ENCODE data around the gene OPN1MW3. TPM values are rescaled to one million over a fixed set of nuclear protein-coding genes. Genes with fewer than 3 reads are reported as not detected.

OPN1MW3 gene
- total RNA-seq, 1 experiment from 2014 or later, result not detected

GRCh38 chrX:154303476-154303875, 46.1 kb downstream of the OPN1MW3 start:
- no peaks in the 10 kb centered on the region for H3K79me1 ChIP-seq (ENCODE audit: insufficient read depth, low read depth, low read length, poor library complexity, severe bottlenecking)
- H3K27ac ChIP-seq (ENCODE audit: insufficient read length, low read depth, low read length), result no peak overlapping the region
- no peak overlapping the region for H3K23ac ChIP-seq (ENCODE audit: insufficient read length, low read depth, low read length)
- H4K91ac ChIP-seq (ENCODE audit: insufficient read length, low read depth, low read length), result no peak overlapping the region
- no peak overlapping the region for H3K18ac ChIP-seq (ENCODE audit: insufficient read length, low read depth, low read length)
- no peak overlapping the region for H4K8ac ChIP-seq (replicated peaks; ENCODE audit: insufficient read length, low read depth, low read length)
- H3K56ac ChIP-seq (ENCODE audit: insufficient read length, low read depth, low read length), result no peak overlapping the region
- no peaks in the 10 kb centered on the region for H3K79me2 ChIP-seq (ENCODE audit: insufficient read depth, low read length)
- Mint-ChIP-seq H3K4me1 (peaks cover under 1 to 15% of the 10 kb centered on the region in 2 experiments), H3K36me3 (ENCODE audit: insufficient read depth in 1 of 3, low read depth in 3 of 3) (peaks cover 0 to 8% (median 2%) of the 10 kb centered on the region in 3 experiments; a peak in 4 of 7 replicates), H3K9me3 (peaks cover 72 to 79% of the 10 kb centered on the region in 2 experiments), H3K27ac (no peak overlapping the region), H3K4me3 (no peak overlapping the region), H3K27me3 (ENCODE audit: low read depth) (peaks cover 15% of the 10 kb centered on the region)
- no peaks in the 10 kb centered on the region for H3K23me2 ChIP-seq (ENCODE audit: insufficient read length, low read depth, low read length, poor library complexity, severe bottlenecking)
- no peaks in the 10 kb centered on the region for H3K4me1 ChIP-seq (ENCODE audit: insufficient read depth, low read length)
- no peak overlapping the region for H3K14ac ChIP-seq (ENCODE audit: insufficient read depth, low read length)
- no peak overlapping the region for H4K5ac ChIP-seq (ENCODE audit: insufficient read length, low read depth, low read length)
- no peak overlapping the region for H3K4me2 ChIP-seq (ENCODE audit: insufficient read depth, insufficient read length, low read length)
- H2BK12ac ChIP-seq (ENCODE audit: insufficient read length, low read depth, low read length), result no peak overlapping the region
- no peak for DNase-seq
- H4K20me1 ChIP-seq (ENCODE audit: control insufficient read depth, insufficient read depth, insufficient read length), result no peaks in the 10 kb centered on the region
- WGBS (ENCODE audit: extremely low coverage, insufficient read length, low lambda C conversion rate), result no CpG with 5 or more reads among the region's 8 CpGs
- no peak overlapping the region for H2BK120ac ChIP-seq (ENCODE audit: low read depth, low read length, poor library complexity, severe bottlenecking)
- H2AFZ ChIP-seq (ENCODE audit: low read length), result no peak overlapping the region
- no peak overlapping the region for H3T11ph ChIP-seq (ENCODE audit: low read length)
- no peak overlapping the region for H3K4ac ChIP-seq (ENCODE audit: low read depth, low read length)
- H3K27me3 ChIP-seq (ENCODE audit: insufficient read depth, low read length), result no peaks in the 10 kb centered on the region
- H2AK5ac ChIP-seq (ENCODE audit: insufficient read length, low read length), result no peak overlapping the region
- H2BK20ac ChIP-seq (ENCODE audit: low read depth, low read length, poor library complexity, severe bottlenecking), result no peak overlapping the region
- TF ChIP-seq, protein P1, sequence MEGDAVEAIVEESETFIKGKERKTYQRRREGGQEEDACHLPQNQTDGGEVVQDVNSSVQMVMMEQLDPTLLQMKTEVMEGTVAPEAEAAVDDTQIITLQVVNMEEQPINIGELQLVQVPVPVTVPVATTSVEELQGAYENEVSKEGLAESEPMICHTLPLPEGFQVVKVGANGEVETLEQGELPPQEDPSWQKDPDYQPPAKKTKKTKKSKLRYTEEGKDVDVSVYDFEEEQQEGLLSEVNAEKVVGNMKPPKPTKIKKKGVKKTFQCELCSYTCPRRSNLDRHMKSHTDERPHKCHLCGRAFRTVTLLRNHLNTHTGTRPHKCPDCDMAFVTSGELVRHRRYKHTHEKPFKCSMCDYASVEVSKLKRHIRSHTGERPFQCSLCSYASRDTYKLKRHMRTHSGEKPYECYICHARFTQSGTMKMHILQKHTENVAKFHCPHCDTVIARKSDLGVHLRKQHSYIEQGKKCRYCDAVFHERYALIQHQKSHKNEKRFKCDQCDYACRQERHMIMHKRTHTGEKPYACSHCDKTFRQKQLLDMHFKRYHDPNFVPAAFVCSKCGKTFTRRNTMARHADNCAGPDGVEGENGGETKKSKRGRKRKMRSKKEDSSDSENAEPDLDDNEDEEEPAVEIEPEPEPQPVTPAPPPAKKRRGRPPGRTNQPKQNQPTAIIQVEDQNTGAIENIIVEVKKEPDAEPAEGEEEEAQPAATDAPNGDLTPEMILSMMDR (conservative IDR thresholded peaks at IDR 0.05), result no peak
- H2BK15ac ChIP-seq (ENCODE audit: low read depth, low read length), result no peak overlapping the region
- no peak overlapping the region for H3K9ac ChIP-seq (ENCODE audit: extremely low read depth, insufficient read length, low read length)
- peaks cover 32% of the 10 kb centered on the region for H3K9me3 ChIP-seq (ENCODE audit: control insufficient read depth, low read depth, low read length)
- H2BK5ac ChIP-seq (ENCODE audit: insufficient read length, low read length), result no peak overlapping the region
